GM19328 (cell line): Measurements from ENCODE around the gene CCDC30.
"Not testable (repeated sequence)": the region's sequence is repeated elsewhere in the genome, so short reads cannot be mapped to it uniquely, and the experiment has no call there.

Experiments
- ATAC-seq: cut with Tn5 transposase; IDR thresholded peaks from one replicate; pipeline ENCODE4 v1.9.1; 2021; ENCODE audit warnings: mild to moderate bottlenecking, moderate library complexity; ENCODE audit not compliant: unreplicated experiment

Gene CCDC30

DNA sequence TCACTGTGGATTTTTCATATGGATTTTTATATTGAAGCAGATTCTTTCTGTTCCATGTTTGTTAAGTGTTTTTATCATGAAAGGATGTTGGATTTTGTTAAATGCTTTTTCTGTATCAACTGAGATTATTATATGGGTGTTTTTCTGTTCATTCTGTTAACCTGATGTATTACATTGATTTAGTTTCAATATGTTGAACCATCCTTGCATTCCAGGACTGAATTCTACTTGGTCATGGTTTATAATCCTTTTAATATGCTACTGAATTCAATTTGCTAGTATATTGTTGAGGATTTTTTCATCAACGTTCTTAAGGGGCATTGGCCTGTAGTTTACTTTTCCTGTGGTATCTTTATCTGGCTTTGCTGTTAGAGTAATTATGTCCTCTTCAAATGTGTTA, 55.8 kb downstream of the CCDC30 start:
- ATAC-seq = no peak

DNA sequence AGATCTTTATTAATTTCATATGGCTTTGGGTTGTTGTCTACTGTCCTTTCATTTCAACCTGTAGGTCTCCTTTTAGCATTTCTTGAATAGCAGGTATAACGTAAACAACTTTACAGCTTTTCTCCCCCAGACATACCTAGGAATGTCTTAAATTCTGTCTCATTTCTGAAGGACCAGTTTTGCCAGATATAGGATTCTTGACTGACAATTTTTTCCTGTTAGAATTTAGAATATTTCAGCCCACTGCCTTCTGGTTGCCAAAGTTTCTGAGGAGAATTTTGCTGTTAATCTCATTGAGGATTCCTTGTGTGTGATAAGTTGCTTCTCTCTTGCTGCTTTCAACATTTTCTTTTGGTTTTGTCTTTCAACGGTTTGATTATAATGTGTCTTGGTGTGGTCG, 60.1 kb downstream of the CCDC30 start:
- no peak for ATAC-seq

DNA sequence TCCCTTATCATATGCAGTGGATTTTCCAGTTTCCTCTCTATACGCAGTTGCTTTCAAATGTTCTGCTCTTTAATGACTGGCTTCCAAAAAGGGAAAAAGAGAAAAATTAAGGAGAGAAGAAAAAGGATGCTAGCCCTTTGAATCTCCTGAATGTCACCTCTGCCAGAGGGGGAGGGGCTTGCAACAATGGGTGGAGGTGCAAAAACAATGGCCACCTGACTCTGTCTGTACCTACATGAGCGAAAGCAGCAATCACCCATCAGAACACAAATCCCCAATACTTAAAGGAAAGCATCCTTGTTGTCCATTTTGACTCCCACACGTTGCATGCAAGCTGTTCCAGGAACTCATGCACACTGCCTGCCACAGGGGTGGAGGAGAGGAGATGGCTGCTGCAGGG, 61.2 kb downstream of the CCDC30 start:
- ATAC-seq = no peak

DNA sequence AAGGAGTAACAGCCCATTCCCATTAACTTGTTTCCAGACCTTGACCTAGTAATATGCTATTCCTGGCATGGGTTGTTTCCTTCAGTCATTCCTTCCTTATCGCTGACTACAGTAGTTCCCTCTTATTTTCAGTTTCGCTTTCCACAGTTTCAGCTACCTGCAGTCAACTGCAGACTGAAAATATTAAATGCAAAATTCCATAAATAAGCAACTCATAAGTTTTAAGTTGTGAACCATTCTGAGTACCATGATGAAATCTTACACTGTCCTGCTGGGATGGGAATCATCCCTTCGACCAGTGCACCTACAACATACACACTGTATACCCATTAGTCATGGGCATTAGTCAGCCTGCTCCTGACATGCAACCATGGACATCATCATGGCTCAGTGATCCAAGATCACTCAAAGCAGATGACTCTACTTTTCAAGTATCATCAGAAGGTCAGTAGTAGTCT, 66.7 kb downstream of the CCDC30 start:
- no peak for ATAC-seq

DNA sequence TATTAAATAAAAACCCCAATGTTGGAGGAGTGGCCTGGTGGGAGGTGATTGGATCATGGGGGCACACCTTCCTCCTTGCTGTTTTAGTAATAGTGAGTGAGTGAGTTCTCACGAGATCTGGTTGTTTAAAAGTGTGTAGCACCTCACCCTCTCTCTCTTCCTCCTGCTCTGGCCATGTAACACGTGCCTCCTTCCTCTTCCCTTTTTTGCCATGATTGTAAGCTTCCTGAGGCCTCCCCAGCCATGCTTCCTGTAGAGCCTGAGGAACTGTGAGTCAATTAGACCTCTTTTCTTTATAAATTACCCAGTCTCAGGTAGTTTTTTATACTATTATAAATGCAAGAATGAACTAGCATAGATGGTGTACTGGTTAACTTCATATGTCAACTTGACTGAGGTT, 68.0 kb downstream of the CCDC30 start:
- no peak for ATAC-seq

DNA sequence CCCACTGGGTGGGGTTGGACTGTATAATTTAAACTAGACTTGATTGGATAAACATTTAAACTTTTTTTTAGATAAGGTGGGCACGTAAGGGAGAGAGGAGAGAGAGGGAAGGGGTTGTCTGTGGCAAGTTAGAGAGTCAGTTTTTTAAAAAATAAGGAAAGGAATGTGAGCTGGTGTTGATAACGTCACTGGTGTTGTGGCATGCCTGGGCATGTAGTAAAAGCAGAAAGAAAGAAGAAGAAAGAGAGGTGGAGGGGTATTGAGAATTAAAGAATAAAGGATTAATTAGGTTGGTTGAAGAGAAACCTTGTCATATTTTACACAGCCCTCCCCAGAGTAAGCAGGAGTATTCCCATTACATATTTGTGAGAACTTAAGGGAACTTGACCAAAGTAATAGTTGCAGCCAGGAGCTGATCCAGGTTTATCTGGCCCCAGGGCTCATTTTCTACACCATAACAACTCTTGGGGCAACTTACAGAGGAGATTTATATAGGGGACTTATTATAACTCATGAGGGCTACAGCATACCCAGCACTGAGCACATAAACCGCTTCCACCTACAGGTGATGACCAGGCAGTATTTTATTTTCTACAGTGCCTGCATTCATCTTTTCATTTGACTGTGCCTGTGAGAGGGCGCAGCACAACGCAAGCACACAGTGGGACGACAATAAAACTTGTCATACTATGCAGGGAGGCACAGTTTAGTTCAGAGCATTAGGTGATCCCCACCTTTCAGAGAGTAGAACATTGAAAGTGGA, 70.2 kb downstream of the CCDC30 start:
- no peak for ATAC-seq

DNA sequence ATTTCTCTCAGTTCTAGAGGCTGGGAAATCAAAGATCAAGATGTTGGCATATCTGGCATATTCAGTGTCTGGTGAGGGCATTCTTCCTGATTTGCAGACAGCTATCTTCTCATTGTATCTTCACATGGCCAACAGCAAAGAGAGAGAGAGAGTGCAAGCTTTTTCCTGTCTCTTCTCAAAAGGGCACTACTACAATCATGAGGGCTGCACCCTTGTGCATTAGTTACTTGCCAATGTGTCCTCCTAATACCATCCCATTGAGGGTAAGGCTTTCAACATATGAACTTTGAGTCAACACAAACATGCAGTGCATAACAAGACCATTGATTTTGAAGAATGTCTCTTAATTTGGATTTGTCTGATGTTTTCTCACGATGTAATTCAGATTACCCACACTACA, 78.0 kb downstream of the CCDC30 start:
- no peak for ATAC-seq

DNA sequence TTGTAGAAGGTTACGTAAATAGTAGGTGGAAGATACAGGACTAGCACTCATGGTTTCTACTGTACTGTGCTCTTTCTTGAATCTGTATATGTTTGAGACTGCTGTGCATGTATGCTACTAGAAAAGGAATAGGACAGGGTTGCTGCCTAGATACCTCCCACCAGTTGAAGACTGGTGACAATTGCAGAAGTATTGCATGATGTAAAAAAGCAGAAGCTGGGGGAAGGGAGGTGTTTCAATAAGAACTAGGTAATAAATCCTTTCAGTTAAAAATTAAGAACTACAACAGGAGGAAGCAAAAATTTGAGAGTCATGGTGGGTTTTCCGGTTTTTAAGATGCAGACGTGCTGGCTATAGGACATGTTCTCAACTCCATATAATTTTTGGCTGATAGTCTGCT, 88.1 kb downstream of the CCDC30 start:
- no peak for ATAC-seq

DNA sequence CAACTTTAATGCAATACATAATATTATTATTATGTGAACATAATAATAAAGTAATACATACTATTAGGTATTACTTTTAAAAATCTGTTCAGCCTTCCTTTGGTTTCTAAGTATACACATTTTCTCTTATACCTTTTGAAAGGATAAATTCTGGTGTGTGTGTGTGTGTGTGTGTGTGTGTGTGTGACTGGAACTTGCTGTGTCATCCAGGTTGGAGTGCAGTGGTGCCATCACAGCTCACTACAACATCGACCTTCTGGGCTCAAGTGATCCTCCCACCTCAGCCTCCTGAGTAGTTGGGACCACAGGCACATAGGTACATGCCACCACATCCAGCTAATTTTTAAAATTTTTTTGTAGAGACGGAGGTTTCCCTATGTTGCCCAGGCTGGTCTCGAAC, 88.5 kb downstream of the CCDC30 start:
- ATAC-seq = no peak

DNA sequence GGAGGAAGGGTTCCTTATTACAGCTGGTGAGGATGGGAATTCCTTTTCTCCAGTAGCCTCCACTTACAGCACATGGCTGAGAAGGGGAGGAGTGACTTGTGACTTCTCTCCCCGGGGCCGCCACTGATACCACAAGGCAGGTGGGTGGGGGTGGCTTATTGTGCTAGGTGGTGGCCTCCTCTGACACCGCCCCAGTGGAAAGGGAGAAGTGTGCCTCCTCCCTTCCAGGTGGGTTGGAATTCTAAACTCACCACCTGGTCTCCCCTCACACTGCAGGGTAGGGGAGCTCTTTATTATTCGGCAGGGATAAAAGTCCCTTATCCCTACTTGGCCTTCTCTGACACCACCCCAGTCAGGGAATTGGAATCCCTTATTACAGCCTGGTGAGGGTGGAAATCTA, 89.5 kb downstream of the CCDC30 start:
- ATAC-seq = no peak

DNA sequence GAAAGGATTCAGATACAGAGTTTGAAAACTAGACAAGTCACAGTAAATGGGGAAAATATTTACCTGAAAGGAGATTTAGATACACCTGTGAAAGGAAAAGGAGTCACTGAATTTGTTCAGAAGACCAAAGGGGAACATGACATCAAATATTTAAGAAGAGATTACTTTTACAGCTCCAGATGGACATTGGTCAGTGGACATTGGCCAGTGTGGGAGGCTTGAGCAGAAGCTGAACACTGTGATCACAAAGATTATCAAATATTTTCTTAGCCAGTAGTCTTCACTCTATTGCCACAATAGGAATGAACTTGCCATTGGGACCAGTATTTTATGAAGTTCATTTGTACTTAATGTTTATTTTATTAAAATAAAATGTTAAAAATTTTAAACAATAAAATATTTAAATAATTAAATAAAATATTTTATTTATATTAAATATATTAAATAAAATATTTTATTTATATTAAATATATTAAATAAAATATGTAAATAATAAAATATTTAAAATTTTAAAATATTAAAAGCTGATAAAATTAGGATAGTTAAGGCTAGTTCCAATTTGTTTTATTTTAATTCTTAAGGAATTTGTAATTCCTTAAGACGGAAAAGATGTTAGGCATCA, 94.3 kb downstream of the CCDC30 start:
- ATAC-seq = no peak

DNA sequence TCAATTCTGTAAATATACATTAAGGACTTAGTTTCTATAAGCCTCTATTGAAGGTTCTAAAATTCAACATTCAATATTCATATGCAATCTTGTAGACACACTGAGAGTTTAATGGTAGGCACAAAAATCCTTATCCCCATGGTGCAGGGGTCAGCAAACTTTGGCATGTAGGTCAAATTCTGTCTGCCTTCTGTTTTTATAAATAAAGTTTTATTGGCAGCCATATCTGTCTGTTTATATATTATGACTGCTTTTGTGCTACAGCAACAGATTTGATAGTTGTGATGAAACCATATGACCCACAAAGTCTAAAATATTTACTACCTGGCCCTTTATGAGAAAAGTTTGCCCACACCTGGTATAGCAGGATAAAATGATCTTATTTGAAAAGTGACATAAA, 104.0 kb downstream of the CCDC30 start:
- ATAC-seq = no peak

DNA sequence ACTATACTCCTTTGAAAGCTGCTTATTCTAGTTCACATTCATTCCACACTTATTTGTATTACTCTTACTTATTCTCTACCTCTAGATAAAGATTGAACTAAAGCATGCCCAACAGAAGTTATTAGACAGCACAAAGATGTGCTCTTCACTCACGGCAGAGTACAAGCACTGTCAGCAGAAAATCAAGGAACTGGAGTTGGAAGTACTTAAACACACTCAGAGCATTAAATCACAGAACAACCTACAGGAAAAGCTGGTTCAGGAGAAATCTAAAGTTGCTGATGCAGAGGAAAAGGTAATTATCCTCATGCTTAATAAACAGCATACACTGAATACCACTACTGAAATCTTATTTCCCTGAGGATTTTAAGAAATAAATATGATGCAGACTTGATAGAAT, 113.8 kb downstream of the CCDC30 start:
- no peak for ATAC-seq

DNA sequence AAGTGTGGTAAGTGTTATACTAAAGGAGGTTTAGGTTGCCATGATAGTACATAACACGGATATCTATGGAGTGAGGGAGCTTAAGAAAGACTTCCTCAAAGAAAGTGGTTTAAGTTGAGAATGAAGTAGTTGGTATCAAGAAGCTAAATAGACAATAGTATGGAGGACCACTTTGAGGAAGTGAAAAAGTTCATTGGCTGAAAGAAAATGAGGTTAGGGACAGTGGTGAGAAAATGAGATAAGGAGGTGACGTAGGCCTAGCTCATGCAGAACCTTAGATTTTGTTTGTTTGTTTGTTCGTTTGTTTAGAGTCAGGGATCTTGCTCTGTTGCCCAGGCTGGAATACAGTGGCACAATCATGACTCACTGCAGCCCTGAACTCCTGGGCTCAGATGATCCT, 122.9 kb downstream of the CCDC30 start:
- no peak for ATAC-seq

DNA sequence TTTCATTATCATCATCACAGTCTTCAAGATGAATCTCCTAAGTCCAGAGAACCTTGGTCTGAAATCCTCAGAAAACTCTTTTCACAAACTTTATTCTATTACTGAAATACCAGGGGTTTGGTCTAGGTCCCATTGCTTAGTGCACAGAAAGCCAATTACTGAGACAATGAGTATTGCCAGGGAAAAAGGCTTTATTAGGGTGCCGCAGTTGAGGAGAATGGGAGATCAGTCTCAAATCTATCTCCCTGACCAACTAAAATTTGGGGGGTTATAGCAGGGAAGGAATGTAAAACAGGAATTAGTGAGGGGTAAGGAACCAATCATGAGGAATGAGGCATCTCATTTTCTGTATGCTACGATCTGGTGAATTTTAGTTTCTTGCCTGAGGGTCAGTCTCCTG, 124.7 kb downstream of the CCDC30 start:
- ATAC-seq = no peak

DNA sequence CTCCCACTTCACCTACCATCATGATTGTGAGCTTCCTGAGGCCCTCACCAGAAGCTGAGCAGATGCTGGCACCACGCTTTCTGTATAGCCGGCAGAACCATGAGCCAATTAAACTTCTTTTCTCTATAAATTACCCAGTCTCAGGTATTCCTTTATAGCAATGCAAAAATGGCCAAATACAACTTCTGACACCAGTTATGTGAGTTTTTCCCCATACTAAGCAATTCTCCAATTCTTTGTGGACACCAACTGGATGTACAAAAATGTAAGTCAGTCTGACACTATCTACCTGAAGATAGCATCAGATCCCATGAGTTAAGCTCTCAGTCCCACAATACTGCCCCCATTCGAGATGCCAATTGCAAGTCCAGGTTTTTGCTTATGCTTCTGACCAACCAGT, 129.7 kb downstream of the CCDC30 start:
- no peak for ATAC-seq

DNA sequence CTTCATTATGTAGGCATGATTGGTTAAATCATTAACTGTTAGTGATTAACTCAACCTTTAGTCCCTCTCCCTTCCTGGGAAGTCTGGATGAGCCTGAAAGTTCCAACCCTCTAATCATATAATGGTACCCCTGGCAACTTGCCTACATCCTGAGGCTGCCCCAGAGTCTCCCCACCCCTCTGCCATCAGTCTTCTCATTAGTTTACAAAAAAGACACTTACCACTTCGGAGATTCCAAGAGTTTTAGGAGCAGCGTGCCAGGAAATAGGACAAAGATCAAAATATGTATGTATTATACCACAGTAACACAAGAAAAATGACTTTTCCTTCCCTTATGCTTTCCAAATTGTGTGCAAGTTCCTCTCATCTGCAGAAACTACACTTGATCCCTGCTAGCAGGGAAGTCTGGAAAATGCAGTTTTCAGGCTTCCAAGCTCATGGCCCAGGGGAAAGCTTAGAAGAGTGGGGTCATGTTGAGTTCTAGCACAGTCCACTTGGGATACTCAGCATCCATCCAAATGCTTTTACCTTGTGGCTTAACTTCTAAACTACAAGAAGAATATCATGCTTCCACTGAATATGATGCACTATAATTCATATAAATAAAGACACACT, 130.5 kb downstream of the CCDC30 start:
- ATAC-seq = no peak

DNA sequence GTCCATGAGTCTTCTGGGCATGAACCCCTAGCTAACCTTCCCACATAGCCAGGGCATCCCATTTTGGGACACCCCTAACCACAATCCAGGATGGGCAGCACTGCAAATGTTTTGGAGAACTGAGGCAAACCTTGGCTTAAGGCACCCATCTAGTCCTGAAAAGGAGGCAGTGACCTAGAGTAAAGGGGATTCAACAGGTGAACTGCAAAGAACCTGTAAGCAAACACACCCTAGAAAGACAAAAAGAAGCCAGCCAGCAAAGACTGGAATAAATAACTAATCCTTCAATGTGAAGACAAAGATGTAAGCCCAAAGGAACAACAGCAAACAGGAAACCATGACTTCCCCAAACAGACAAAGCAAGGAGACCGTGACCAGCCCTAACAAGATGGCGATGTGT, 138.4 kb downstream of the CCDC30 start:
- no peak for ATAC-seq

DNA sequence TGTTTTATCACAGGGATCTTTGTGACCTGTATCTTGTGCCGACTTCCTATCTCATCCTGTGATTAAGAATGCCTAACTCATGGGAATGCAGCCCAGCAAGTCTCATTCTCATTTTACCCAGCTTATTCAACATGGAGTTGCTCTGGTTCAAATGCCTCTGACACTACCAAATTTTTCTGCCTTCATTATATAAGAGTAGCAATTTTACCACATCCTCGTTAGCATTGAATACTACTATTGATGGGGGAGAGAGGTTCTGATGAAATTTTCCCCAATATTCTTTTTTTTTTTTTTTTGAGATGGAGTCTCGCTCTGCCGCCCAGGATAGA, 150.7 kb downstream of the CCDC30 start:
- no peak for ATAC-seq

DNA sequence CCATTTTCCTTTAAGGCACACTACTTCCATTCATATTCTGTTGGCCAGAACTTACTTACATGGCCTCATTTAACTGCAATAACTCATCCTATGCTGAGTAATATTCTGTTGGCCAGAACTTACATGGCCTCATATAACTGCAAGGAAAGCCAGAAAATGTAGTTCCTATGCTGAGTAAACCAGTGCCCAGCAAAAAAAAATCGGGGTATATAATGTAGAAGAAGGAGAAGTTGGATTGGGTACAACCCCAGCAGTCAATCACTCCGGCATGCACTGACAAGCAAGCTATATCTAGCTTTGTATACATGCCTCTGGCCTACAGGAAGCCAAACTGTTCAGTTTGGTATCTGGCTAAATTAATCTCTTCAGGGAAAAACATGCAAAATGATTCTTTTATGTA, 155.8 kb downstream of the CCDC30 start:
- no peak for ATAC-seq

DNA sequence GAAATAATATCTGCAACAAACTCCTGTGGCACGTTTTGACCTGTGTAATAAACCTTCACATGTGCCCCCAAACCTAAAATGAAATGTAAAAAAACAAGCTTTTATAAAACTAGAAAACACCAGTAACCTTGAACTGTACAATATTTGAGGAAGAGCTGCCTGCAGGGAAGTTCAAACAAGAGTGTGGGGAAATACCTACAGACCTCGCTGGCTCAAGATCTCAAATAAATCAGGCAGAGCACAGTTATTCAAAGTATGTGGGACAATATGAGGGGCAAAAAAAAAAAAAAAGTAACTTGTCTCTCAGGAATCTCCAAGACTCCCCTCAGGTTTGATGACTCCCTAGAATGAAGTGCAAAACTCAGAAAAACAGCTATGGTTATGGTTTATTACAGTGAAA, 157.2 kb downstream of the CCDC30 start:
- ATAC-seq = no peak

DNA sequence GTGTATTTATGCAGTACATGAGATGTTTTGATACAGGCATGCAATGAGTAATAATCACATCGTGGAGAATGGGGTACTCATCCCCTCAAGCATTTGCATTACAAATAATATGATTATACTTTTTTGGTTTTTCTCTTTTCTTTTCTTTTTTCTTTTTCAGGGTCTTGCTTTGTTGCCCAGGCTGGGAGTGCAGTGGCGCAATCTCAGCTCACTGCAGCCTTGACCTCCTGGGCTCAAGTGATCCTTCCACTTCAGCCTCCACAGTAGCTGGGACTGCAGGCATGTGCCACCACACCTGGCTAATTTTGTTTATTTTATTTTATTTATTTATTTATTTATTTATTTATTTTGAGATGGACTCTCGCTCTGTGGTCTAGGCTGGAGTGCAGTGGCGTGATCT, 158.1 kb downstream of the CCDC30 start:
- ATAC-seq = not testable (repeated sequence)
